Neural progenitor cell (in vitro differentiated cells): ENCODE results near the gene ELSPBP1.

Source experiments
- EZH2 ChIP-seq: fragments of 200-600 bp; sonication (generic); IDR thresholded peaks from 2 replicates; pipeline ENCODE4 v1.6.1; 2017; ENCODE audit warnings: antibody characterized with exemption, mild to moderate bottlenecking, moderate library complexity
- TF ChIP-seq, protein P1 (sequence below): fragments of 200-600 bp; sonication (generic); IDR thresholded peaks from 2 replicates; pipeline ENCODE4 v1.5.1; 2017; ENCODE audit warnings: antibody characterized with exemption, mild to moderate bottlenecking

- TF ChIP-seq, protein P1, sequence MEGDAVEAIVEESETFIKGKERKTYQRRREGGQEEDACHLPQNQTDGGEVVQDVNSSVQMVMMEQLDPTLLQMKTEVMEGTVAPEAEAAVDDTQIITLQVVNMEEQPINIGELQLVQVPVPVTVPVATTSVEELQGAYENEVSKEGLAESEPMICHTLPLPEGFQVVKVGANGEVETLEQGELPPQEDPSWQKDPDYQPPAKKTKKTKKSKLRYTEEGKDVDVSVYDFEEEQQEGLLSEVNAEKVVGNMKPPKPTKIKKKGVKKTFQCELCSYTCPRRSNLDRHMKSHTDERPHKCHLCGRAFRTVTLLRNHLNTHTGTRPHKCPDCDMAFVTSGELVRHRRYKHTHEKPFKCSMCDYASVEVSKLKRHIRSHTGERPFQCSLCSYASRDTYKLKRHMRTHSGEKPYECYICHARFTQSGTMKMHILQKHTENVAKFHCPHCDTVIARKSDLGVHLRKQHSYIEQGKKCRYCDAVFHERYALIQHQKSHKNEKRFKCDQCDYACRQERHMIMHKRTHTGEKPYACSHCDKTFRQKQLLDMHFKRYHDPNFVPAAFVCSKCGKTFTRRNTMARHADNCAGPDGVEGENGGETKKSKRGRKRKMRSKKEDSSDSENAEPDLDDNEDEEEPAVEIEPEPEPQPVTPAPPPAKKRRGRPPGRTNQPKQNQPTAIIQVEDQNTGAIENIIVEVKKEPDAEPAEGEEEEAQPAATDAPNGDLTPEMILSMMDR, result no peak
- TF ChIP-seq EZH2, result no peak
Observed at GRCh38 chr19:48029431-48029830, 35.0 kb downstream of the ELSPBP1 start.
